ENCODE measurements around the gene RECK. TPM values are rescaled to one million over a fixed set of nuclear protein-coding genes. Genes with fewer than 3 reads are reported as not detected.
"Not testable (repeated sequence)": the region's sequence is repeated elsewhere in the genome, so short reads cannot be mapped to it uniquely, and the experiment has no call there.

Gene RECK
- total RNA-seq, 4 donors from 2014 or later, result 7.1 to 20.0 (median 18.6) TPM

DNA sequence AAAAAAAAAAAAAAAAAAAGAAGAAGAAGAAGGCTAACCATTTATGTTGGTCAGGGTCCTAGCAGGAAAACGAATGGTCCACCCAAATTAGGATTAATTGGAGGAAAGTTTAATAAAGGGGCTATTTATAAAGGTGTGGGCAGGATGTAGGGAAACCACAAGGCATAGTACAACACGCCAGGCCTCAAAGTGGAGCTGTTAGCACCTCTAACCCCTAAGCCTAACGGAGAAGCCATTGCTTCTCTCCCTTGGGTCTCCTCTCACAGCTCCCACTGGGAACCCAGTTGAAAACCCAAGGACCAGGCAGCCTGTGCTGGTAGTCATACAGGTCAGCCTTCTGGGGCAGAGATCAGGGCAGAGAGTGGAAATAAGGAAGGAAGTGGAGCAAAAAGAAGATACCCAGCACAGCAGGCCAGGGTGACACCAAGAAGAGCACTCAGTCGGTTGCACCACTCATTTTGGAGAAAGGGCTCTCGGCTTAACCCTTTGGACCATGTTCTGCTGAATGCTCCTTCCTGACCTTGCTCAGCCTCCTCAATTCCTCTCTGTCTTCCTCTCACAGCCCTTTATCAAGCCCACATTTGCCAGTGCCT is 91.0 kb downstream of the RECK start:
- intact Hi-C loops (cut with DNase I), result no loop called here
- H3K4me3 ChIP-seq (replicated peaks in 1 of 3), result no peak overlapping the region
- TF ChIP-seq POLR2A (IDR thresholded peaks at IDR 0.05) (no peak), CTCF (IDR thresholded peaks at IDR 0.05) (no peak)
- 83 to 84% methylated on average over 5 of the region's 5 CpGs for whole genome bisulfite sequencing, 2 donors
- no peak for DNase-seq
- no peaks in the 10 kb centered on the region for H3K36me3 ChIP-seq
- H3K27ac ChIP-seq, result no peak overlapping the region
- H3K27me3 ChIP-seq, result no peaks in the 10 kb centered on the region
- H3K4me1 ChIP-seq, result no peaks in the 10 kb centered on the region
- H3K9me3 ChIP-seq, result no peaks in the 10 kb centered on the region

DNA sequence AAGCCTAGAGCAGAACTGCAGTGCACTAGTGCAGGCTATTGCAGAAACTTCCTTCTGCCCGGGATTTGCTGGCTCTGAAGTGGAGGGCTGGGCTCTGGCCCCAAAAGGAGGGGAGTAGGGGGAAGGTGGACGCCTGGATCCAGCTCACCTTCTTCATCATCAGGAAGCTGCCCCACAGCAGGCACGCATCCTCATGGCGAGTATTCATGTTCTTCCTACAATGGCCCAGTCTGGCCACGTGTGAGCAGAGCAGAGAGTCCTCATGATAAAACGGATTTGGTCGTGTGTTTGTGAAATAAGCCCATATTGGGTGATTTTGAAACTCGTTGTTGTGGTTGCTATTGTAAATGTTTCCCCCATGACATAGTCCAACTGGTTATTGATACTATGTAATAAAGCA is 91.6 kb downstream of the RECK start:
- no peak for DNase-seq
- Histone ChIP-seq H3K4me3 (replicated peaks in 1 of 3) (no peak overlapping the region), H3K4me1 (no peaks in the 10 kb centered on the region), H3K9me3 (no peaks in the 10 kb centered on the region), H3K27ac (no peak overlapping the region), H3K36me3 (no peaks in the 10 kb centered on the region), H3K27me3 (no peaks in the 10 kb centered on the region)
- 76% methylated on average over 8 of the region's 8 CpGs for WGBS, 2 donors
- TF ChIP-seq POLR2A (IDR thresholded peaks at IDR 0.05) (no peak), CTCF (IDR thresholded peaks at IDR 0.05) (no peak)
- intact Hi-C loops (cut with DNase I), result no loop called here

- Histone ChIP-seq H3K27me3 (no peaks in the 10 kb centered on the region), H3K27ac (no peak overlapping the region), H3K4me1 (no peaks in the 10 kb centered on the region), H3K4me3 (replicated peaks in 1 of 3) (no peak overlapping the region), H3K36me3 (no peaks in the 10 kb centered on the region), H3K9me3 (no peaks in the 10 kb centered on the region)
- no peak for DNase-seq
- intact Hi-C loops (cut with DNase I), result no loop called here
- no peak for TF ChIP-seq POLR2A (IDR thresholded peaks at IDR 0.05)
- TF ChIP-seq CTCF (IDR thresholded peaks at IDR 0.05), result no peak
- WGBS, 2 donors, result 93 to 94% methylated on average over 12 of the region's 12 CpGs
Observed at GRCh38 chr9:36129139-36129538, 92.4 kb downstream of the RECK start.

DNA sequence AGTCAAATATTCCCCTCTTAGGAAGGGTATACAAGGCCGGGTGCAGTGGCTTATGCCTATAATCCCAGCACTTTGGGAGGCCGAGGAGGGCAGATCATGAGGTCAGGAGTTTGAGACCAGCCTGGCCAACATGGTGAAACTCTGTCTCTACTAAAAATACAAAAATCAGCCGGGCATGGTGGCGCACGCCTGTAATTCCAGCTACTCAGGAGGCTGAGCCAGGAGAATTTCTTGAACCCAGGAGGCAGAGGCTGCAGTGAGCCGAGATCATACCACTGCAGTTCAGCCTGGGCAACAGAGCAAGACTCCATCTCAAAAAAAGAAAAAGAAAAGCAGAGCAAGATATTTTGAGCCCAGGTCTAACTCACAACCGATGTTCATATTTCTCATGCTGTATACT is 95.0 kb downstream of the RECK start:
- H3K4me3 ChIP-seq (replicated peaks in 1 of 3); intact Hi-C loops (cut with DNase I); H3K4me1 ChIP-seq; H3K36me3 ChIP-seq; DNase-seq; H3K27me3 ChIP-seq; H3K27ac ChIP-seq; H3K9me3 ChIP-seq: not testable (repeated sequence)
- WGBS, 2 donors, result 94 to 96% methylated on average over 7 of the region's 7 CpGs

GRCh38 chr9:36132086-36132485 is 95.4 kb downstream of the RECK start:
- Histone ChIP-seq H3K27ac (no peak overlapping the region), H3K36me3 (no peaks in the 10 kb centered on the region), H3K4me3 (replicated peaks in 1 of 3) (no peak overlapping the region), H3K4me1 (peaks cover 5 to 10% of the 10 kb centered on the region in 2 donors), H3K9me3 (no peaks in the 10 kb centered on the region), H3K27me3 (no peaks in the 10 kb centered on the region)
- DNase-seq, result no peak
- 75 to 85% methylated on average over 3 of the region's 3 CpGs for WGBS, 2 donors
- intact Hi-C loops (cut with DNase I), result no loop called here
- TF ChIP-seq POLR2A (IDR thresholded peaks at IDR 0.05) (no peak), CTCF (IDR thresholded peaks at IDR 0.05) (no peak)
